Trophoblast cell (in vitro differentiated cells and primary cell): Measurements from ENCODE around the gene OR2AJ1.

Source experiments
- DNase-seq, 2 donors: peaks; one replicate each; pipeline ENCODE4 v3.0.0-alpha.2; 2016
- H2AFZ ChIP-seq: 2 replicates; pipeline ENCODE4 v1.6.1; 2013; ENCODE audit warnings: low read length, moderate library complexity, mild to moderate bottlenecking; ENCODE audit not compliant: insufficient read depth, poor library complexity
- H2AK5ac ChIP-seq: 2 replicates; pipeline ENCODE4 v1.6.1; 2013; ENCODE audit warnings: mild to moderate bottlenecking, low read length
- H2BK120ac ChIP-seq: 2 replicates; pipeline ENCODE4 v1.6.1; 2013; ENCODE audit warnings: low read length, mild to moderate bottlenecking, moderate library complexity; ENCODE audit not compliant: insufficient read depth, poor library complexity
- H2BK12ac ChIP-seq: 2 replicates; pipeline ENCODE4 v1.6.1; 2013; ENCODE audit warnings: mild to moderate bottlenecking, low read length, moderate library complexity
- H2BK5ac ChIP-seq: 2 replicates; pipeline ENCODE4 v1.6.1; 2013; ENCODE audit warnings: low read length, low read depth, moderate library complexity, mild to moderate bottlenecking; ENCODE audit not compliant: poor library complexity
- H3K14ac ChIP-seq: 2 replicates; pipeline ENCODE4 v1.6.1; 2013; ENCODE audit warnings: mild to moderate bottlenecking, low read length
- H3K18ac ChIP-seq: 2 replicates; pipeline ENCODE4 v1.6.1; 2013; ENCODE audit warnings: mild to moderate bottlenecking, low read length
- H3K23ac ChIP-seq: 2 replicates; pipeline ENCODE4 v1.6.1; 2013; ENCODE audit warnings: low read length
- H3K27ac ChIP-seq: 2 replicates; pipeline ENCODE4 v1.5.1; 2013; ENCODE audit warnings: low read depth, mild to moderate bottlenecking, inconsistent platforms, low read length, moderate library complexity
- H3K27me3 ChIP-seq: 2 replicates; pipeline ENCODE4 v1.6.1; 2013; ENCODE audit warnings: inconsistent platforms, mild to moderate bottlenecking, low read length, moderate library complexity; ENCODE audit not compliant: insufficient read depth
- H3K36me3 ChIP-seq, 2 experiments: 1 replicate in 1 of 2; 2 replicates in 1 of 2; pipeline ENCODE4 v1.6.1; 2013; ENCODE audit warnings: low read length in 2 of 2, mild to moderate bottlenecking in 2 of 2, moderate library complexity in 1 of 2; ENCODE audit not compliant: insufficient read depth in 2 of 2, control insufficient read depth in 1 of 2
- H3K4ac ChIP-seq: 2 replicates; pipeline ENCODE4 v1.6.1; 2013; ENCODE audit warnings: low read depth, mild to moderate bottlenecking, low read length, moderate library complexity
- H3K4me1 ChIP-seq, 2 experiments: 1 replicate in 1 of 2; 2 replicates in 1 of 2; pipeline ENCODE4 v1.6.1; 2013; ENCODE audit warnings: low read length in 2 of 2, mild to moderate bottlenecking in 2 of 2, moderate library complexity in 1 of 2; ENCODE audit not compliant: insufficient read depth in 2 of 2, control insufficient read depth in 1 of 2
- H3K4me2 ChIP-seq: 2 replicates; pipeline ENCODE4 v1.6.1; 2013; ENCODE audit warnings: inconsistent platforms, mild to moderate bottlenecking, low read length, moderate library complexity
- H3K4me3 ChIP-seq: 2 replicates; pipeline ENCODE4 v1.5.1; 2013; ENCODE audit warnings: mild to moderate bottlenecking, low read depth, low read length, inconsistent platforms
- H3K79me1 ChIP-seq: one replicate; pipeline ENCODE4 v1.6.1; 2013; ENCODE audit warnings: low read length
- H3K79me2 ChIP-seq: 2 replicates; pipeline ENCODE4 v1.6.1; 2013; ENCODE audit warnings: low read length, mild to moderate bottlenecking; ENCODE audit not compliant: control insufficient read depth, insufficient read depth, poor library complexity
- H3K9ac ChIP-seq: 2 replicates; pipeline ENCODE4 v1.6.1; 2013; ENCODE audit warnings: mild to moderate bottlenecking, low read length
- H3K9me3 ChIP-seq: 2 replicates; pipeline ENCODE4 v1.6.1; 2013; ENCODE audit warnings: low read depth, mild to moderate bottlenecking, control low read depth, inconsistent platforms, low read length; ENCODE audit not compliant: insufficient read depth
- H4K12ac ChIP-seq: 2 replicates; pipeline ENCODE4 v1.6.1; 2013; ENCODE audit warnings: low read depth, mild to moderate bottlenecking, low read length, moderate library complexity
- H4K8ac ChIP-seq: 2 replicates; pipeline ENCODE4 v1.6.1; 2013; ENCODE audit warnings: low read depth, mild to moderate bottlenecking, low read length, moderate library complexity
- H4K91ac ChIP-seq: one replicate; pipeline ENCODE4 v1.6.1; 2013; ENCODE audit warnings: low read depth, mild to moderate bottlenecking, low read length, moderate library complexity
- WGBS: extraction: QIAGEN DNeasy Blood & Tissue Kit; methylation state at CpG from one replicate; pipeline ENCODE4 v1.1.7; 2013; ENCODE audit warnings: missing lambda C conversion rate; ENCODE audit not compliant: insufficient read length, insufficient coverage; ENCODE audit errors: extremely low coverage; 5-methylcytosine and 5-hydroxymethylcytosine counted together

OR2AJ1 gene

GRCh38 chr1:247895976-247896375 is 28.7 kb upstream of the OR2AJ1 start:
- Histone ChIP-seq H3K23ac (no peak overlapping the region), H3K4me3 (no peak overlapping the region), H2BK120ac (no peak overlapping the region), H3K79me1 (no peaks in the 10 kb centered on the region), H3K27me3 (no peaks in the 10 kb centered on the region), H3K36me3 (no peaks in the 10 kb centered on the region), H3K4me2 (no peak overlapping the region), H4K12ac (no peak overlapping the region), H2AK5ac (no peak overlapping the region), H3K79me2 (no peaks in the 10 kb centered on the region), H3K14ac (no peak overlapping the region), H3K4me1 (no peaks in the 10 kb centered on the region), H2AFZ (no peak overlapping the region), H4K8ac (no peak overlapping the region), H3K4ac (no peak overlapping the region), H2BK12ac (no peak overlapping the region), H3K27ac (no peak overlapping the region), H3K9me3 (peaks cover 7% of the 10 kb centered on the region), H4K91ac (no peak overlapping the region), H3K9ac (no peak overlapping the region), H2BK5ac (no peak overlapping the region), H3K18ac (no peak overlapping the region)
- WGBS = no CpG with 5 or more reads among the region's 14 CpGs
- DNase-seq = no peak

GRCh38 chr1:247904122-247904521 is 20.6 kb upstream of the OR2AJ1 start:
- Histone ChIP-seq H2BK5ac (no peak overlapping the region), H3K79me2 (no peaks in the 10 kb centered on the region), H3K9ac (no peak overlapping the region), H2BK12ac (no peak overlapping the region), H3K23ac (no peak overlapping the region), H4K12ac (no peak overlapping the region), H3K18ac (no peak overlapping the region), H3K4me3 (no peak overlapping the region), H3K4ac (no peak overlapping the region), H4K91ac (no peak overlapping the region), H3K4me1 (peaks cover 2 to 7% of the 10 kb centered on the region in 2 experiments), H3K27me3 (no peaks in the 10 kb centered on the region), H2AFZ (no peak overlapping the region), H3K14ac (no peak overlapping the region), H3K9me3 (peaks cover 1% of the 10 kb centered on the region), H2BK120ac (no peak overlapping the region), H3K27ac (no peak overlapping the region), H3K4me2 (no peak overlapping the region), H2AK5ac (no peak overlapping the region), H3K36me3 (no peaks in the 10 kb centered on the region), H3K79me1 (no peaks in the 10 kb centered on the region), H4K8ac (no peak overlapping the region)
- DNase-seq = no peak
- WGBS = no CpG with 5 or more reads among the region's 6 CpGs

GRCh38 chr1:247905181-247905580 is 19.5 kb upstream of the OR2AJ1 start:
- H3K79me2 ChIP-seq = no peaks in the 10 kb centered on the region
- H2BK120ac ChIP-seq = no peak overlapping the region
- no peak overlapping the region for H3K18ac ChIP-seq
- no peak overlapping the region for H4K8ac ChIP-seq
- no peaks in the 10 kb centered on the region for H3K27me3 ChIP-seq
- no peaks in the 10 kb centered on the region for H3K79me1 ChIP-seq
- no peak overlapping the region for H3K14ac ChIP-seq
- H3K36me3 ChIP-seq = no peaks in the 10 kb centered on the region
- no peak overlapping the region for H3K9ac ChIP-seq
- no peak overlapping the region for H3K4ac ChIP-seq
- no peak overlapping the region for H3K4me2 ChIP-seq
- no peak overlapping the region for H2BK5ac ChIP-seq
- H4K91ac ChIP-seq = no peak overlapping the region
- no peak overlapping the region for H3K23ac ChIP-seq
- no peak overlapping the region for H3K4me3 ChIP-seq
- H3K9me3 ChIP-seq = peaks cover 1% of the 10 kb centered on the region
- peaks cover 2 to 7% of the 10 kb centered on the region in 2 experiments for H3K4me1 ChIP-seq
- no peak for DNase-seq
- no peak overlapping the region for H3K27ac ChIP-seq
- no peak overlapping the region for H2BK12ac ChIP-seq
- H2AFZ ChIP-seq = no peak overlapping the region
- H2AK5ac ChIP-seq = no peak overlapping the region
- no peak overlapping the region for H4K12ac ChIP-seq
- no CpG with 5 or more reads among the region's 13 CpGs for WGBS

GRCh38 chr1:247905910-247906503 is 18.7 kb upstream of the OR2AJ1 start:
- Histone ChIP-seq H3K18ac (no peak overlapping the region), H3K27me3 (no peaks in the 10 kb centered on the region), H3K4ac (no peak overlapping the region), H3K23ac (no peak overlapping the region), H2BK5ac (no peak overlapping the region), H3K4me2 (no peak overlapping the region), H2AFZ (no peak overlapping the region), H3K79me1 (no peaks in the 10 kb centered on the region), H3K4me1 (peaks cover 2 to 7% of the 10 kb centered on the region in 2 experiments), H2BK120ac (no peak overlapping the region), H3K14ac (no peak overlapping the region), H3K36me3 (no peaks in the 10 kb centered on the region), H3K79me2 (no peaks in the 10 kb centered on the region), H4K8ac (no peak overlapping the region), H3K9ac (no peak overlapping the region), H4K12ac (no peak overlapping the region), H3K9me3 (peaks cover 1% of the 10 kb centered on the region), H3K4me3 (no peak overlapping the region), H2BK12ac (no peak overlapping the region), H3K27ac (no peak overlapping the region), H4K91ac (no peak overlapping the region), H2AK5ac (no peak overlapping the region)
- no peak for DNase-seq
- no CpG with 5 or more reads among the region's 9 CpGs for WGBS
